Measurements from ENCODE around the gene GSS. TPM values are rescaled to one million over a fixed set of nuclear protein-coding genes. Genes with fewer than 3 reads are reported as not detected.
A peak's percentile ranks its signal among the peaks of the same experiment; 100 is the strongest.

GSS gene
- total RNA-seq = 56.6 TPM

GRCh38 chr20:34955231-34956040, at the start of gene GSS, which contains the start of gene MYH7B:
Gene GSS, minus strand, starts transcription at chr20:34955806. Its CDS starts 3,954 bp downstream, at chr20:34951852.
Gene MYH7B, plus strand, starts transcription at chr20:34955868. Its CDS starts 22,138 bp downstream, at chr20:34978006.
- peak; percentile 97 for DNase-seq (ENCODE audit: low spot score)

- no peak for DNase-seq (ENCODE audit: low spot score)
Observed at GRCh38 chr20:35004749-35005462, 49.3 kb upstream of the GSS start.

- DNase-seq (ENCODE audit: low spot score) = no peak
Observed at GRCh38 chr20:35004051-35004725, 48.6 kb upstream of the GSS start.

GRCh38 chr20:35003211-35004031, 47.8 kb upstream of the GSS start:
- DNase-seq (ENCODE audit: low spot score) = no peak

GRCh38 chr20:35002426-35003210, 47.0 kb upstream of the GSS start:
- DNase-seq (ENCODE audit: low spot score) = no peak

- DNase-seq (ENCODE audit: low spot score) = no peak
Observed at GRCh38 chr20:35001596-35002362, 46.2 kb upstream of the GSS start.

- no peak for DNase-seq (ENCODE audit: low spot score)
Observed at GRCh38 chr20:35000922-35001595, 45.5 kb upstream of the GSS start.

GRCh38 chr20:35000311-35000921, 44.8 kb upstream of the GSS start:
- no peak for DNase-seq (ENCODE audit: low spot score)

GRCh38 chr20:34999782-35000181, 44.2 kb upstream of the GSS start:
- no peak for DNase-seq (ENCODE audit: low spot score)

GRCh38 chr20:34999021-34999451, 43.4 kb upstream of the GSS start:
- DNase-seq (ENCODE audit: low spot score) = no peak

- no peak for DNase-seq (ENCODE audit: low spot score)
Observed at GRCh38 chr20:34998331-34998950, 42.8 kb upstream of the GSS start.

GRCh38 chr20:34997774-34998173, 42.2 kb upstream of the GSS start:
- no peak for DNase-seq (ENCODE audit: low spot score)

- DNase-seq (ENCODE audit: low spot score) = no peak
Observed at GRCh38 chr20:34997131-34997561, 41.5 kb upstream of the GSS start.

- no peak for DNase-seq (ENCODE audit: low spot score)
Observed at GRCh38 chr20:34996243-34997028, 40.8 kb upstream of the GSS start.

GRCh38 chr20:34995696-34996095, 40.1 kb upstream of the GSS start:
- DNase-seq (ENCODE audit: low spot score) = no peak

GRCh38 chr20:34995192-34995591, 39.6 kb upstream of the GSS start:
- DNase-seq (ENCODE audit: low spot score) = no peak

- DNase-seq (ENCODE audit: low spot score) = no peak
Observed at GRCh38 chr20:34994509-34995131, 39.0 kb upstream of the GSS start.
